Prostate gland (tissue), 2 donors: ENCODE data around the gene FHIT.

Source experiments
- POLR2AphosphoS5 ChIP-seq: sonication (generic); formaldehyde crosslinking; IDR thresholded peaks from one replicate; pipeline ENCODE4 v1.6.1; 2017; ENCODE audit warnings: antibody characterized with exemption
- TF ChIP-seq, protein P1 (sequence below), 4 experiments: fragments of 200-600 bp in 2 of 4; fragments of 450-650 bp in 2 of 4; sonication (generic) in 2 of 4; IDR thresholded peaks; 1 replicate in 3 of 4; 2 replicates in 1 of 4; pipeline ENCODE4 v1.5.1; 2016 to 2019; ENCODE audit warnings: antibody characterized with exemption in 4 of 4, mild to moderate bottlenecking in 2 of 4, moderate library complexity in 2 of 4

DNA sequence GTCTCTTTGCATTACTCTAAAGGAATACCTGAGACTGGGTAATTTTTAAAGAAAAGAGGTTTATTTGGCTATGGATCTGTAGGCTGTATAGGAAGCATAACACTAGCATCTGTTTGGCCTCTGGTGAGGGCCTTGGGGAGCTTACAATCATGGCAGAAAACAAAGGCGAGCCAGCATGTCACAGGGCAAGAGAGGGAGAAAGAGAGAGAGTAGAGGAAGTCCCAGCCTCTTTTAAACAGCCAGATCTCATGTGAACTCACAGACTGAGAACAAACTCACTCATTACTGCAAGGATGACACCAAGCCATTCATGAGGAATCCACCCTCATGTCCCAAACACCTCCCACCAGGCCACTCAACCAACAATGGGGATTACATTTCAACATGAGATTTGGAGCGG lies 974.6 kb downstream of the FHIT start:
- TF ChIP-seq, protein P1, sequence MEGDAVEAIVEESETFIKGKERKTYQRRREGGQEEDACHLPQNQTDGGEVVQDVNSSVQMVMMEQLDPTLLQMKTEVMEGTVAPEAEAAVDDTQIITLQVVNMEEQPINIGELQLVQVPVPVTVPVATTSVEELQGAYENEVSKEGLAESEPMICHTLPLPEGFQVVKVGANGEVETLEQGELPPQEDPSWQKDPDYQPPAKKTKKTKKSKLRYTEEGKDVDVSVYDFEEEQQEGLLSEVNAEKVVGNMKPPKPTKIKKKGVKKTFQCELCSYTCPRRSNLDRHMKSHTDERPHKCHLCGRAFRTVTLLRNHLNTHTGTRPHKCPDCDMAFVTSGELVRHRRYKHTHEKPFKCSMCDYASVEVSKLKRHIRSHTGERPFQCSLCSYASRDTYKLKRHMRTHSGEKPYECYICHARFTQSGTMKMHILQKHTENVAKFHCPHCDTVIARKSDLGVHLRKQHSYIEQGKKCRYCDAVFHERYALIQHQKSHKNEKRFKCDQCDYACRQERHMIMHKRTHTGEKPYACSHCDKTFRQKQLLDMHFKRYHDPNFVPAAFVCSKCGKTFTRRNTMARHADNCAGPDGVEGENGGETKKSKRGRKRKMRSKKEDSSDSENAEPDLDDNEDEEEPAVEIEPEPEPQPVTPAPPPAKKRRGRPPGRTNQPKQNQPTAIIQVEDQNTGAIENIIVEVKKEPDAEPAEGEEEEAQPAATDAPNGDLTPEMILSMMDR (IDR thresholded peaks at IDR 0.05): no peak
- no peak for TF ChIP-seq POLR2AphosphoS5
